HG02852 (cell line): ENCODE results near the gene GDPD5.
"Not testable (repeated sequence)": the region's sequence is repeated elsewhere in the genome, so short reads cannot be mapped to it uniquely, and the experiment has no call there.

Experiments
- ATAC-seq: cut with Tn5 transposase; IDR thresholded peaks from one replicate; pipeline ENCODE4 v1.9.1; 2021; ENCODE audit warnings: mild to moderate bottlenecking, moderate library complexity; ENCODE audit not compliant: unreplicated experiment

GDPD5 gene

GRCh38 chr11:75431533-75432525, 93.9 kb downstream of the GDPD5 start:
- ATAC-seq, result no peak

DNA sequence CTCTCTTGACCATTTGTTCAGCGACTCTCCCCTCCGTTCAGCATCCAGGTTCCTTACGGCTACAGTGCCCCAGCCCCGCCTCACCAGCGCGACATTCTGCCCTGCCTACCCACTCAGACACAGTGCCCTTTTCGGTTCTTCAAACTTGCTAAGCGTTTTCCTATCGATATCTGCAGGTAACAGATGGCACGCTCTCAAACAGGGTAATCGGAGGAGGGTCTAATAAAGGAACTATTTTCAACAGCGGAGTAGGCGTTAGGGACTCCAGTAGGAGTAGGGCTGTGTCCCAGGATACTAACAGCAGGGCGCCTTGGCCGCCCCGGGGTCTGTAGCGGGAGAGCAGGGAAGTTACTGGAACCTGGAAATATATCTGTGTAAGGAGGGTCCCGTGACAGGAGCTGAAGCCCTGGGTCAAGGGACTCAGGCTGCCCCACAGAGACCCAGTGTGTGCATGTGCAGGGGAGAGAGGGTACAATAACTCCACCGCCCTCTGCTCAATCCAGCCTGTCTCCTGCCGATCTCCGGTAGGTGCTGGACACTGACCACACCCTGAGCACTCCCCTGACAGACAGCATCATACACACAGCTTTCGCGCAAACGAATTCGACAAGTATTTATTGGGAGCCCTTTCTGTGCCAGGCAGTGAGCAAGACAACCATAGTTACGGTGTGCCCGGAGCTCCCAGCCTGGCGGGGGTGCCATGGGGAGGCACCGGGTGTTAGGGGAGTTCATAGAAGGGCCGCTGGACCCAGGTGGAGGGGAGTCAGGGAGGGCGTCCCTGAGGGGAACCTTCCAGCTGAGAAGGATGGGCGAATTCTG, 94.8 kb downstream of the GDPD5 start:
- ATAC-seq, result no peak

- peak; percentile 46 for ATAC-seq
Measured at GRCh38 chr11:75429902-75430713, 95.6 kb downstream of the GDPD5 start.

- no peak for ATAC-seq
Measured at GRCh38 chr11:75429641-75429901, 96.2 kb downstream of the GDPD5 start.

DNA sequence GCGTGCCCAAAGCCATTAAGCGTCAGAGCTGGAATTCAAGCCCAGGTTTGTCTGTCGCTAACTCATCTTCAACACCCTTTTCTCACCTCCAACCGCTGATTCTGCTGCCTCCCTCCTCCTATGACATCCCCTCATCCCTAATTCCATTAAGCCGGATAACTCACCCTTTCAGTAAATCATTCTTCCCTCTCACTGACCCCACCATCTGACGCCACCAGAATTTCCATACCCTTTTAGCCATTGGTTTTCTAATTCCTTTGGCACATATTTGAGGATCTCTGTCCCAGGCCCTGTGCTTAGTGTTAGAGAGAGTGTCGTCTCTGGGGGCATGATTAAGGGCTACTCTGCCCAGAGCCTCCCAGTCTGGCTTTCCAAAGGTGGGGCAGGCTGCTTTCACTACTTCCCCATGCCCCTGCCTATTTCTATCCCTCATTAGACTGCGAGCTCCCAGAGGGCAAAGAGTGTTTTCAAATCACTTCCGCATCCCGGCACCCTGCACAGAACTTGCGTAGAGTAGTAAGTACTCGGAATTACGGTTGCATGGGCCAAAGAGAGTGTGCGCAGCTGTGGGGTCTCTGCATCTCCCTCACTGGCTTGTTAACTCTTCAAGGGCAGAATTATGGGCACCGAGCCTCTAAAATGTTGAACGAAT, 96.6 kb downstream of the GDPD5 start:
- ATAC-seq, result no peak

- ATAC-seq, result peak; percentile 56
Measured at GRCh38 chr11:75428281-75428724, 97.4 kb downstream of the GDPD5 start.

DNA sequence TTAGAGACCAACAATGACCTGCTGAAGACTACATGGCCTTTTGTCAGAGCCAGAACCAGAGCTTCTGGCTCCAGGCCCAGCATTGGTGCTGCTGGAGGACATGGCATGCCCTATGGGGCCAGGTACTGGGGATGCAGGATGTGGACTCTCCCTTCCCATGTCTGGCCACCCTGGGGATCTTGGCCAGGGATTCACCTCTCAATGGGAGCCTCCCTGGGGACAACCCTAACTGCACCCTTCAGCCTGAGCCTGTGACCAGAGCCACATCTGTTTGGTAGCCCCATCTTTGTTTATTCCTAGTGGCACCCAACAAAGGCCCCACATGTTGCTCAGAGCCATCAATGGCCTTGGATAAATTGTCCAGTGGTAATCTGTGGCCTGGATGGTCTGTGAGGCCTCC, 98.6 kb downstream of the GDPD5 start:
- ATAC-seq, result no peak

- ATAC-seq, result no peak
Measured at GRCh38 chr11:75426720-75427086, 99.0 kb downstream of the GDPD5 start.

- no peak for ATAC-seq
Measured at GRCh38 chr11:75425422-75425821, 100.3 kb downstream of the GDPD5 start.

- ATAC-seq, result no peak
Measured at GRCh38 chr11:75424396-75424795, 101.3 kb downstream of the GDPD5 start.

GRCh38 chr11:75423721-75424120, 102.0 kb downstream of the GDPD5 start:
- no peak for ATAC-seq

- no peak for ATAC-seq
Measured at GRCh38 chr11:75422248-75423231, 103.2 kb downstream of the GDPD5 start.

DNA sequence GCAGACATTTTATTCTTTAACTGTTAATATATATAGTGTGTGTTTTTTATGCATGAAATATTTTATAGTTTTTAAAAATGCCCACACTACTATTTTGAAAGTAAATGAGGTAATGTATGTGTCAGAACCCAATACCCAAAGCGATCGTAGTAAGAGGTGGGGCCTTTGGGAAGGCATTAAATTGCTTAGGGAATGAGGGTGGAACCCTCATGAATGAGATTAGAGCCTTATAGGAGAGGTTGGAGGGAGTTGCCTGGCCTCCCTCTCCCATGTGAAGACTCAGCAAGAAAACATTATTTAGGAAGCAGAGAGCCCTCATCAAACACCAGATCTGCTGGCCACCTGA, 103.9 kb downstream of the GDPD5 start:
- ATAC-seq, result no peak

GRCh38 chr11:75421035-75421602, 104.6 kb downstream of the GDPD5 start:
- ATAC-seq, result no peak

GRCh38 chr11:75420224-75421034, 105.3 kb downstream of the GDPD5 start:
- ATAC-seq, result no peak

DNA sequence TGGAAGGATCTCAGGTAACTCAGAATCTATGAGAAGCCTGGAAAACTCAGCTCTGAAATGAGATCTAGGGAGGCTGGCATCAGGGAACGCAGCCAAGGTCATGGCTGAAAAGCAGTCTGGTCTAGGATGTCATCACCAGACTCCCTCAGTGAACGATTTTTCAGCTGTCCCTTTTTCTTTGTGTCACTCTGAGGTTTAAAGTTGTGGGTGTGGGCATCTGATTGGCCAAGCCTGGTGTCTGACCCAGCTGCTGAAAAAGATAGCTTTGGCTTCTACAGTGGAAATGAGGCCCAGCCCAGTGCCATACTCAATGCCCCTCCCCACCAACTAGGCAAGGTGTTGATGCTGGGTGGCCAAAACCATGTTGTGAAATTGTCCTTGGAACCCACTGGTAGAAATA, 111.9 kb downstream of the GDPD5 start:
- no peak for ATAC-seq

GRCh38 chr11:75413146-75413545, 112.6 kb downstream of the GDPD5 start:
- not testable (repeated sequence) for ATAC-seq

DNA sequence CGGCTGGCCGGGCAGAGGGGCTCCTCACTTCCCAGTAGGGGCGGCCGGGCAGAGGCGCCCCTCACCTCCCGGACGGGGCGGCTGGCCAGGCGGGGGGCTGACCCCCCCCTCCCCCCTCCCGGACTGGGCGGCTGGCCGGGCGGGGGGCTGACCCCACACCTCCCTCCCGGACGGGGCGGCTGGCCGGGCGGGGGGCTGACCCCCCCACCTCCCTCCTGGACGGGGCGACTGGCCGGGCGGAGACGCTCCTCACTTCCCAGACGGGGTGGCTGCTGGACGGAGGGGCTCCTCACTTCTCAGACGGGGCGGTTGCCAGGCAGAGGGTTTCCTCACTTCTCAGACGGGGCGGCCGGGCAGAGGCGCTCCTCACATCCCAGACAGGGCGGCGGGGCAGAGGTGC, 115.8 kb downstream of the GDPD5 start:
- ATAC-seq, result not testable (repeated sequence)

DNA sequence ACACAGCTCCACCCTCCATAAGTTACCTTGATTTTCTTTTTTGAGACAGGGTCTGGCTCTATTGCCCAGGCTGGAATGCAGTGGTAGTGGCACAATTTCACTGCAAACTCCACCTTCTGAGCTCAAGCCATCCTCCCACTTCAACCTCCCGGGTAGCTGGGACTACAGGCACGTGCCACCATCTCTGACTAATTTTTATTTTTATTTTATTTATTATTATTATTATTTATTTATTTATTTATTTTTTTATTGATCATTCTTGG, 116.9 kb downstream of the GDPD5 start:
- no peak for ATAC-seq
